Fibroblast of skin of left quadriceps (primary cell): ENCODE results near the gene PIP4K2C.
"Not testable (repeated sequence)": the region's sequence is repeated elsewhere in the genome, so short reads cannot be mapped to it uniquely, and the experiment has no call there.

ENCODE experiments used
- DNase-seq, 2 experiments: peaks; one replicate each; pipeline ENCODE4 v3.0.0-alpha.2; 2013; ENCODE audit warnings: low read depth in 2 of 2

Gene PIP4K2C

DNA sequence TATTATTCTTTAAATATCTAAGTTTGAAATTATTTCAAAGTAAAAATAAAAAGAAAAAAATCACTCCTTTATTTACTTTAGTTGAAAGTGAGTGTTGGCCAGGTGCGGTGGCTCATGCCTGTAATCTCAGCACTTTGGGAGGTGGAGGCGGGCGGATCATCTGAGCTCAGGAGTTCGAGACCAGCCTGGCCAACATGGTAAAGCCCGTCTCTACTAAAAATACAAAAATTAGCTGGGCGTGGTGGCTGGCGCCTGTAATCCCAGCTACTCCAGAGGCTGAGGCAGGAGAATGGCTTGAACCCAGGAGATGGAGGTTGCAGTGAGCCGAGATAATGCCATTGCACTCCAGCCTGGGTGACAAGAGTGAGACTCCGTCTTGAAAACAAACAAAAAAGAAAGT, 45.7 kb downstream of the PIP4K2C start:
- not testable (repeated sequence) for DNase-seq

DNA sequence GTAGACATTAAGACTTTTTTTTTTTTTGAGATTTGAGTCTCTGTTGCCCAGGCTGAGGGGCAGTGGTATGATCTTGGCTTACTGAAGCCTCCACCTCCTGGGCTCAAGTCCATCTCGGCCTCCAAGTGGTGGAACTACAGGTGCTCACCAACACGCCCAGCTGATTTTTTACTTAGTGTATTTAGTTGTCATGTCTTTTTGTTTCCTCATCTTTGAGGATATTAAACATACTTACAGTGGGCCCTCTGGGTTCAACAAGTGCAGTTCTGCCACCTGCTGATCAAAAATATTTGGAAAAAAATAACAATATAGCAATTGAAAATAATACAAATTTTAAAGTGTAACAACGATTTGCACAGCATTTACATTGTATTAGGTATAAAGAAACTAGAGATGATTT, 46.4 kb downstream of the PIP4K2C start:
- DNase-seq, result no peak

DNA sequence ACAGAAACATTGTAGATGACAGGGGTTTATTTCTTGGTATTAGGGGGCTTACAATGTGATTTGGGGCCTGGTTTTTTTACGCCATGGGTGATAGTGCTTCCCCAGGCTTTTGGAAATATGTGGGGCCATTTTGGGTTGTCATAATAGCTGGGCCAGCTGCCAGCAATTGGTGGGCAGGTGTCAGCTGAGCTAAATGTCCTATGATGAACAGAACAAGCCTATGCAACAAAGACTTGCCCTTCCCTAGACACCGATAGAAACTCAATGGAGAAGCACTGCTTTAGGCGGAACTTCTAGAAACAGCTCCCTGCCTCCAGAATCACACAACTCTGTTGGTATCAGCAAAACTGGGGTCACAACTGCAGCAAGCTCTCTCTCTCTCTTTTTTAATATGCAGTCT, 47.1 kb downstream of the PIP4K2C start:
- DNase-seq, result no peak

DNA sequence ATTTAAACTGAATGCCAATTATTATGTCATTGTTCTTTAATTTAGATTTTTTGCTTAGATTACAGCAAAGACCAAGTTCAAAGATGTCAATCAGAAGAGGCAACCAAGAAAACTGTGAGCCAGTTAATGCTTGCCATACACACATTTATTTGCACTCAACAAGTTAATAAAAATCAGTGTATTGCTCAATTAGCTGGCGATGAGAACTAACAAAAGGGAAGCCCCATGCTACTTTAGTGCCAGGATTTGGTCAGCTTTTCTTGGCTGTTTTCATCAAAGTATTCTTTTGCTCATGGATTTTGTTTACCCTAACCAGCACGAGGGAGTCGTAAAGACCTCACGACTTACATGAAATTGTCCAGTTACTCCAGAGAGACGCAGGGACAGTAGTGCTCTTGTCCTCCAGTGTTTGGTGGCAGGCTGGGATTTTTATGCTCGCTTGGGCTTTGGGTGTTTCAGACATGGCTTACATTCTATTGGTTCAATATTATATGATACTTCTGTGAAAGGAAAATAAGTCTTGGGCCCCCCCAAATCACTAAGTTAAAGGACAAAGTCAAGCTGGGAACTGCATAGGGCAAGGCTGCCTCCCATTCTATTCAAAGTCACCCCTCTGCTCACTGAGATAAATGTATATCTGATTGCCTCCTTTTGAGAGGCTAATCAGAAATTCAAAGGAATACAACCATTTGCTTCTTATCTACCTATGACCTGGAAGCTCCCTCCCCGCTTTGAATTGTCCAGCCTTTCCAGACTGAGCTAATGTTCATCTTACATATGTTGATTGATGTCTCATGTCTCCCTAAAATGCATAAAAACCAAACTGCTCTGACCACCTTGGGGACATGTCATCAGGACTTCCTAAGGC, 49.4 kb downstream of the PIP4K2C start:
- DNase-seq, result no peak

DNA sequence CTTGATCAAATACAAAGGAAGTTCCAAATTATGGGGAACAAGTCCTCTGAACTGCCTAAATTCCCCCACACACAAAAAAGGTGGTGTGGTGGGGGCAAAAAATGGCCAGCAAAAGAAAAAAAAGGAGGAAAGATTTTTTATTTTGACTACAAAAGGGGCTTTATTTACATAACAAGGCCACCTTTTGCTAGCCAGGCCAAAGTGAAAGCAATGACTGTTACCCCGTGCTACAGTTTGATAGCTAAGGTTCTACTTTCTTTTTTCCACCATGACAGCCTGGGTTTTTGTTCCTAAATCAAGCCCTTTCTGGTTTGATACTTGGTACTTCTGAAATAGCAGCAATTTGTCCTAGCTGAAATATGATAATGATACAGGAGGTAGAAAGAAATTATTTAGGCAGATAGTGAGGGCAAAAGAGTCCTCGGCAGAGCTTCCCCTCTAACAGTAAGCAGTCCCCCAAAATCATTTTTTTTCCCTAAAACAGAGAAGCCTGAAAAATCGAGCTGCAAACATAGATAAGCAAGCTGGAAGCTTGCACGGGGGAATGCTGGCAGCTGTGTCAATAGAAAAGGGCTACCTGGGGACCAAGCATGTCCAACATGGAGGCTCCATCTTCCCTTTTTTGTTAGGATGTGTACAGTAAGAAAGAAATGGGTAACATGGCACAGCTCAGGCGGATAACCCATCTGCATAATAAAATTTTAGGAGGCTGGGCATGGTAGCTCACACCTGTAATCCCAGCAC, 50.9 kb downstream of the PIP4K2C start:
- DNase-seq, result no peak

DNA sequence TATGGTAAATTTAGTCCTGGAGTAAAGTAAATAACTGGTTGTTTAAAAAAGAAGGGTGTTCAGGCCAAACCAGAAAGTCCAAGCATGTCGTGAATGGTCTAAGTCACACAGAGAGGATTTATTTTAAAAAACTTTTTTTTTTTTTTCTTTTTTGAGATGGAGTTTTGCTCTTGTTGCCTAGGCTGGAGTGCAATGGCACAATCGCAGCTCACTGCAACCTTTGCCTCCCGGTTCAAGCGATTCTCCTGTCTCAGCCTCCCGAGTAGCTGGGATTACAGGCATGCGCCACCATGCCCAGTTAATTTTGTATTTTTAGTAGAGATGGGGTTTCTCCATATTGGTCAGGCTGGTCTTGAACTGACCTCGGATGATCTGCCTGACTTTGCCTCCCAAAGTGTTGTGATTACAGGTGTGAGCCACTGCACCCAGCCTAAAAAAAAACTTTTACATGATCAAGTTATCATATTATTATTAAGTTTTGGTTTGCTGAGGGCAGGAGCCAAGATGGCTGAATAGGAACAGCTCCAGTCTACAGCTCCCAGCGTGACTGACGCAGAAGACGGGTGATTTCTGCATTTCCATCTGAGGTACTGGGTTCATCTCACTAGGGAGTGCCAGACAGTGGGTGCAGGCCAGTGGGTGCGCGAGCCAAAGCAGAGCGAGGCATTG, 55.1 kb downstream of the PIP4K2C start:
- not testable (repeated sequence) for DNase-seq

DNA sequence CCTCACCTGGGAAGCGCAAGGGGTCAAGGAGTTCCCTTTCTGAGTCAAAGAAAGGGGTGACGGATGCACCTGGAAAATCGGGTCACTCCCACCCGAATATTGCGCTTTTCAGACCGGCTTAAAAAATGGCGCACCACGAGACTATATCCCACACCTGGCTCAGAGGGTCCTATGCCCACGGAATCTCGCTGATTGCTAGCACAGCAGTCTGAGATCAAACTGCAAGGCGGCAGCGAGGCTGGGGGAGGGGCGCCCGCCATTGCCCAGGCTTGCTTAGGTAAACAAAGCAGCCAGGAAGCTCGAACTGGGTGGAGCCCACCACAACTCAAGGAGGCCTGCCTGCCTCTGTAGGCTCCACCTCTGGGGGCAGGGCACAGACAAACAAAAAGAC, 55.7 kb downstream of the PIP4K2C start:
- not testable (repeated sequence) for DNase-seq
